Spleen (tissue), 11 donors: Measurements from ENCODE around the gene TMEM45B. TPM values are rescaled to one million over a fixed set of nuclear protein-coding genes. Genes with fewer than 3 reads are reported as not detected.
"Not testable (repeated sequence)": the region's sequence is repeated elsewhere in the genome, so short reads cannot be mapped to it uniquely, and the experiment has no call there.

ENCODE experiments used
- DNase-seq: peaks from one replicate; pipeline ENCODE4 v3.0.0-alpha.2; 2020
- H3K27ac ChIP-seq, 8 donors: fragments of 200-600 bp; sonication (generic) in 7 of 8; 1 replicate in 4 of 8; 2 replicates in 4 of 8; pipeline versions ENCODE4 v1.5.0 to v1.8.0; 2016 to 2021; ENCODE audit warnings: inconsistent platforms in 4 of 8, mild to moderate bottlenecking in 4 of 8, moderate library complexity in 1 of 8
- H3K27me3 ChIP-seq, 7 donors: fragments of 200-600 bp; sonication (generic) in 6 of 7; replicated peaks in 1 of 7; 1 replicate in 4 of 7; 2 replicates in 3 of 7; pipeline versions ENCODE4 v1.5.0 to v1.8.0; 2016 to 2021; ENCODE audit warnings: inconsistent platforms in 3 of 7, mild to moderate bottlenecking in 1 of 7
- H3K36me3 ChIP-seq, 6 donors: fragments of 200-600 bp; sonication (generic) in 5 of 6; 1 replicate in 4 of 6; 2 replicates in 2 of 6; pipeline versions ENCODE4 v1.5.0 to v1.8.0; 2016 to 2021; ENCODE audit warnings: inconsistent platforms in 2 of 6
- H3K4me1 ChIP-seq, 6 donors: fragments of 200-600 bp; sonication (generic) in 5 of 6; 1 replicate in 3 of 6; 2 replicates in 3 of 6; pipeline versions ENCODE4 v1.5.0 to v1.8.0; 2016 to 2021; ENCODE audit warnings: inconsistent platforms in 3 of 6
- H3K4me3 ChIP-seq, 8 donors: fragments of 200-600 bp; sonication (generic) in 7 of 8; 1 replicate in 4 of 8; 2 replicates in 4 of 8; pipeline versions ENCODE4 v1.5.0 to v1.8.0; 2016 to 2021; ENCODE audit warnings: inconsistent platforms in 4 of 8, mild to moderate bottlenecking in 4 of 8, moderate library complexity in 2 of 8
- H3K9me3 ChIP-seq, 8 donors: fragments of 200-600 bp; sonication (generic) in 7 of 8; 1 replicate in 4 of 8; 2 replicates in 4 of 8; pipeline versions ENCODE4 v1.5.0 to v1.8.0; 2016 to 2021; ENCODE audit warnings: inconsistent platforms in 4 of 8
- CTCF ChIP-seq, 11 experiments: fragments of 200-600 bp in 7 of 11; fragments of 450-650 bp in 4 of 11; sonication (generic) in 4 of 11; IDR thresholded peaks in 8 of 11; conservative IDR thresholded peaks in 3 of 11; 1 replicate in 7 of 11; 2 replicates in 4 of 11; pipeline versions ENCODE4 v1.4.0 to v1.8.0; 2016 to 2021; ENCODE audit warnings: antibody characterized with exemption in 11 of 11, inconsistent platforms in 4 of 11, mild to moderate bottlenecking in 1 of 11
- POLR2A ChIP-seq, 3 donors: fragments of 450-650 bp; IDR thresholded peaks; one replicate each; pipeline ENCODE4 v1.5.1; 2017; ENCODE audit warnings: antibody characterized with exemption in 3 of 3, mild to moderate bottlenecking in 1 of 3
- POLR2AphosphoS5 ChIP-seq, 3 donors: sonication (generic); formaldehyde crosslinking; IDR thresholded peaks; one replicate each; pipeline ENCODE4 v1.5.1; 2017; ENCODE audit warnings: antibody characterized with exemption in 3 of 3
- WGBS, 5 donors: extraction: QIAGEN DNeasy Blood & Tissue Kit in 3 of 5; methylation state at CpG; one replicate each; pipeline versions ENCODE4 v1.1.5 to v1.1.7; 2013 to 2018; 5-methylcytosine and 5-hydroxymethylcytosine counted together
- intact Hi-C: fragments of 100-400 bp; cut with DNase I; formaldehyde crosslinking; loops from one replicate; pipeline ENCODE4 v1.15.0; 2023; ENCODE audit warnings: low total_unique reads
- polyA plus RNA-seq, 3 donors: library from polyadenylated mRNA; stranded (reverse); fragments of 200-250 nt; gene quantifications; one replicate each; pipeline ENCODE4 v1.2.1, GENCODE V29; 2013
- total RNA-seq, 7 donors: library from RNA; depleted of rRNA in 3 of 7; stranded (reverse); fragments of >200 nt in 3 of 7; fragmentation: NEBNext Ultra II Directional in 4 of 7; extraction: Animal tissue kit (Norgen Biotek cat#: 25700) in 4 of 7; gene quantifications; one replicate each; pipeline versions ENCODE4 v1.1.0 to v1.2.1, GENCODE V29; 2016 to 2021
- donor health status: healthy with polysubstance abuse.
- donor health status: DM: no; HTN: no; CAD: no; lungs with moderate emphysema.
- donor health status: DM: no; HTN: no; CAD: no.
- donor health status: Bipolar disorder and iron deficiency.
- donor health status: healthy.
- donor health status: DM: no; HTN: no; CAD: no.
- donor health status: DM: yes; HTN: yes; CAD: no.

The TMEM45B gene
- total and polyA plus RNA-seq, 10 donors, result 0.05 to 5.1 (median 0.67) TPM

- Histone ChIP-seq H3K9me3 (no peaks in the 10 kb centered on the region), H3K27me3 (no peaks in the 10 kb centered on the region), H3K4me3 (no peak overlapping the region), H3K27ac (no peak overlapping the region), H3K4me1 (no peaks in the 10 kb centered on the region), H3K36me3 (peaks cover 0 to 93% (median 59%) of the 10 kb centered on the region in 6 donors)
- TF ChIP-seq POLR2A (IDR thresholded peaks at IDR 0.05) (no peak), POLR2AphosphoS5 (IDR thresholded peaks at IDR 0.05) (no peak), CTCF (IDR thresholded peaks at IDR 0.05 in 8 of 11, conservative IDR thresholded peaks at IDR 0.05 in 3 of 11) (no peak)
- WGBS, 5 donors, result 83 to 91% (median 86%) methylated on average over 16 of the region's 16 CpGs
- no peak for DNase-seq
- intact Hi-C loops, result no loop called here
Measured at GRCh38 chr11:129861702-129862522, 46.3 kb downstream of the TMEM45B start.

- Histone ChIP-seq H3K36me3 (peaks cover 0 to 100% (median 79%) of the 10 kb centered on the region in 6 donors), H3K27me3 (no peaks in the 10 kb centered on the region), H3K4me1 (no peaks in the 10 kb centered on the region), H3K9me3 (no peaks in the 10 kb centered on the region), H3K27ac (no peak overlapping the region), H3K4me3 (no peak overlapping the region)
- intact Hi-C loops, result no loop called here
- TF ChIP-seq POLR2A (IDR thresholded peaks at IDR 0.05), result no peak
- no peak for TF ChIP-seq CTCF (IDR thresholded peaks at IDR 0.05 in 8 of 11, conservative IDR thresholded peaks at IDR 0.05 in 3 of 11)
- TF ChIP-seq POLR2AphosphoS5 (IDR thresholded peaks at IDR 0.05), result no peak
- no peak for DNase-seq
- WGBS, 5 donors, result 95 to 98% (median 97%) methylated on average over 5 of the region's 5 CpGs
Measured at GRCh38 chr11:129864811-129865210, 49.2 kb downstream of the TMEM45B start.

GRCh38 chr11:129865701-129866100 lies 50.1 kb downstream of the TMEM45B start:
- H3K4me1 ChIP-seq, result no peaks in the 10 kb centered on the region
- 45 to 68% (median 64%) methylated on average over 4 of the region's 4 CpGs for WGBS, 5 donors
- peaks cover 0 to 100% (median 83%) of the 10 kb centered on the region in 6 donors for H3K36me3 ChIP-seq
- DNase-seq, result no peak
- no peaks in the 10 kb centered on the region for H3K27me3 ChIP-seq
- no peaks in the 10 kb centered on the region for H3K9me3 ChIP-seq
- H3K4me3 ChIP-seq, result no peak overlapping the region
- no peak overlapping the region for H3K27ac ChIP-seq
- TF ChIP-seq POLR2A (IDR thresholded peaks at IDR 0.05), result no peak
- no peak for TF ChIP-seq CTCF (IDR thresholded peaks at IDR 0.05 in 8 of 11, conservative IDR thresholded peaks at IDR 0.05 in 3 of 11)
- no peak for TF ChIP-seq POLR2AphosphoS5 (IDR thresholded peaks at IDR 0.05)
- intact Hi-C loops, result no loop called here

GRCh38 chr11:129866311-129866710 lies 50.7 kb downstream of the TMEM45B start:
- intact Hi-C loops, result no loop called here
- WGBS, 5 donors, result 88 to 95% (median 89%) methylated on average over 3 of the region's 3 CpGs
- H3K4me1 ChIP-seq, result no peaks in the 10 kb centered on the region
- no peaks in the 10 kb centered on the region for H3K27me3 ChIP-seq
- no peak overlapping the region for H3K27ac ChIP-seq
- no peaks in the 10 kb centered on the region for H3K9me3 ChIP-seq
- TF ChIP-seq POLR2A (IDR thresholded peaks at IDR 0.05) (no peak), CTCF (IDR thresholded peaks at IDR 0.05 in 8 of 11, conservative IDR thresholded peaks at IDR 0.05 in 3 of 11) (no peak), POLR2AphosphoS5 (IDR thresholded peaks at IDR 0.05) (no peak)
- peaks cover 0 to 100% (median 85%) of the 10 kb centered on the region in 6 donors for H3K36me3 ChIP-seq
- DNase-seq, result no peak
- H3K4me3 ChIP-seq, result no peak overlapping the region

- H3K4me1 ChIP-seq, intact Hi-C loops, H3K27me3 ChIP-seq, DNase-seq, H3K9me3 ChIP-seq, H3K27ac ChIP-seq, H3K4me3 ChIP-seq: not testable (repeated sequence)
- WGBS, 5 donors, result 93 to 96% (median 94%) methylated on average over 16 of the region's 16 CpGs
- peaks cover 0 to 100% (median 91%) of the 10 kb centered on the region in 6 donors for H3K36me3 ChIP-seq
Measured at GRCh38 chr11:129868626-129869025, 53.0 kb downstream of the TMEM45B start.
